GM18868 (cell line): Measurements from ENCODE around the gene TMEFF1.
A peak's percentile ranks its signal among the peaks of the same experiment; 100 is the strongest.

Experiments used
- ATAC-seq: cut with Tn5 transposase; IDR thresholded peaks from one replicate; pipeline ENCODE4 v1.9.1; 2021; ENCODE audit warnings: mild to moderate bottlenecking, moderate library complexity; ENCODE audit not compliant: unreplicated experiment

Gene TMEFF1

DNA sequence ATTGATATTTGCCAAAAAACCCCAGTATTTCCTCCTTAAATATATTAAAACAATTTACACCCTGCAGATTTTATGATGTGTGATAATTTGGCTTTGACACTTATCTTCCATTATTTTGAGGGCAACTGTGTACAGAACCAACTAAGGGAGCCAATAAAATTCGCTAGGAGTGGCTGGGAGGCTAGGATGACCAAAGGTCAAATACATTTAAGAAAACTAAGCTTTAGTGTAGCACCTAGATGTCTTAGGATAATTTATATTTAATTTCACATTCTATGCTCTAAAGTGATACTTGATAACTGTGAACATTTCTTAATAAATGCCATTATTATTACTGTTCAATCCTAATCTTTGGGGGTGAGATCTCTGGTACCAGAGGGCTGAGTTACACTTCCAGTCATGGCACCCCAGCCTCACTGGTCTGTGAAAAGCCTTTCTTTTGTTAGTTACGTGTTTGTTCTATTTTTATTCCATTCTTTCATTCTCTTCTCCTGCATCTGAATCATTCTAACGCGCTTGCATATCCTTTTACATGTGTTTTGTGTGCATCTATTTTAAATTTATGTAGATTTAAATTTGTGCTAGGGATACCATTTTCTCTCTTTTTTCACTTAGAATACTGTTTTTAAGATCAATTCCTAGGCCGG is 26.9 kb upstream of the TMEFF1 start:
- no peak for ATAC-seq

DNA sequence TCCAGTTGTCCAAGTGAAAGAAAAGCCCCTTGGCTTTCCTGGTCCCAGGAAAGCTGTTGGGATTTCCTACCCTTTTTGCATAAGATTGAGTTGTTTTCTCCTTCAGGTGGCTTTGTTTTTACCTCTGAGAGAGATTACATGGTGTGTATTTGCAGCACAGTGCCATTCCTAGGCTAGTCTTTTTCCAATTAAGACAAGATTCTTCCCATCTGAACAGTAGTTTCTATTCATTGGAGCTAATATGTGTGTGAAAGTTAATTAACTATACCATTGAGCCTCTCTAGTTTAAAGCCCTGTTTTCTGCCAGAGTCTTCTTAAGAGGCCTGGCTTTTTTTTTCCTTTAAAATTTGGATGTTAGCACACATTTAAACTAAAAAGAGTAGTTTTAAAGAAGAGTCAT is 25.9 kb upstream of the TMEFF1 start:
- ATAC-seq = no peak

DNA sequence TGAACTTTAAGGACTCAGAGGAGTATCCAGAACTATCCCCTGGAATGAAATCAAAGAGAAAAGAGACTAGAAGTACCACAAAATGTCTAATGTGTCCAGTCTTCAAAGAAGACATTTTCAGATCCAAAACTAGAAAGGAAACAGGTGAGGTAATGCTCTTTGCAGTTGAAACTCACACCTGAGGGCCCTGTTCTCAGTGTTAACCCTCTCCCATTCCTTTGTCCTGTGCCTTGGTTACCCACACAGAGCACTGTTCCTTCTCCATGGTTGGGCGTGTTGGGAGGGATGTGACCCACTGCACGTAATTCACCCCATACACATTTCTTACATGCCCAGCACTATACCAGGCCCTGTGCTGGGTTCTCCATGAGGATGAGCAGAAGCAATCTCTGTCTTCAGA is 24.7 kb upstream of the TMEFF1 start:
- ATAC-seq = no peak

DNA sequence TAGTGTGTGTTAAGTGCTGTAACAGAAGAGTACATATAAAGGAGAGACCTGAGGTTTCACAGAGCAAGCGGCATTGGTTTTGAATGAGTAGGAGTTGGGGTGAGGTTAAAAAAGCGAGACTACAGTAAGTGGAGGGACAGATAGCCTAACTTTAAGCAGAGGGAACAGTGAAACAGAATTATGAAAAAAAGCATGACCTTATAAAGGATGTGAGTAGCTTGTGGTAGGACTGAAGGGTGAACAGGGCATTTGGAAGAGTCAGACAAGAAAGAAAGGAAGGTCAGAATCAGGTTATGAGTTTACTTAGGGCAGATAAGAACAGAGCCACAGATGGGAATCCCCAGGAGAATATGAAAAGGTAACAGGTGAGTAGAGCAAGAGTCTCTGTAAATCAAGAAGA is 23.5 kb upstream of the TMEFF1 start:
- peak; percentile 74 for ATAC-seq

DNA sequence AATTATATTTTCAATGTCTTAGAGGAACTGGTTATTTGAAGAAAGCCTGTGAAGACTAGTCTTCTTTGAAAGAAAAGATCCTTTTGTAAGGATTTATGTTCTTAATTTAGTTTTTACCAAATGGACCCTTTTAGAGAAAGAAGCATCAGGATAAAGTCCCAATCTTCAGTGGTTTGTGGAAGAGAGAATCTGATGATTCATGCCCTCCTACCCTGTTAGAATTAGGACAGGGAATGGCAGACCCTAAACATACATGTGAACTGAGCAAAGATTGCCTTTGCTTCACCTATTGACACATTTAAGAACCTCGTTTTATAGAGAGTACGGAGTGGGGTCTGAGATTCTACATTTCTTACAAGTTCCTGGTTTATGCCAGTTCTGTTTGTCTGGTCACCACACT is 20.1 kb upstream of the TMEFF1 start:
- ATAC-seq = no peak

DNA sequence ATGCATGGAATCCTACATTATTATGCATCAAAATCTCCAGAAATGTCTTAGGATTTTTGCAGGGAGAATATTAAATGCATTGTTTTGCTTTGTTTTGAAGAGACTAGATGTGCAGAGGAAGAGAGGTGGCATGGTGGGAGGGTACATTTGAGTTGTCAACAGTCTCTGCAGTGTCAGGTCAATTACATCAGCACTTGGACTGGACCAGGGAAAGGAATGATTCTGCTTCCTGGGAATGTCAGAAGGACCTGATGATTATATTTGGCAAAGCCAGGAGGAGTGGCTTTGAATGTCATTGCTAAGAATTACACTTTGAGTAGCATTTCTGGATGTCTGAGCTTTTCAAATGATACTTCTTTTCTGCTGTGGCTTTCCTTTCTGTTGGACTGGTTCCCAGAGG is 17.5 kb upstream of the TMEFF1 start:
- no peak for ATAC-seq

DNA sequence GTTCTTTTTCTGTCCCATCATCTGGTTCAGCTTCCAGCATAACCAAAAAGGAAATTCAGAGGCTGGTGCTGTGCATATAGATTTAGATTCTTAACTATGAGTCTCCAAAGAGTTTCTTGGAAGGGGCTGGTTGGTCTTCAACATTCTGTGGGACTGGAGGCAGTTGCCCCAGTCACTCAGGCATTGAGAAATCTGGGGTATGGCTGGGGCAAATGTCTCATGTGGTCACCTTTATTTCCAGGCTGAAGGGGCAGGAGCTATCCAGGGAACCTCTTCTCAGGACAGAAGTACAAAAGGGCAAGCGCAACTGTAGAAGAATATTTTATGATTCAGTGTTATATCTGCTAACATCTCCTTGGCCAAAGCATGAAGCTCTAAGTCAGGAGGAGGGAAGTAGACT is 15.4 kb upstream of the TMEFF1 start:
- no peak for ATAC-seq

DNA sequence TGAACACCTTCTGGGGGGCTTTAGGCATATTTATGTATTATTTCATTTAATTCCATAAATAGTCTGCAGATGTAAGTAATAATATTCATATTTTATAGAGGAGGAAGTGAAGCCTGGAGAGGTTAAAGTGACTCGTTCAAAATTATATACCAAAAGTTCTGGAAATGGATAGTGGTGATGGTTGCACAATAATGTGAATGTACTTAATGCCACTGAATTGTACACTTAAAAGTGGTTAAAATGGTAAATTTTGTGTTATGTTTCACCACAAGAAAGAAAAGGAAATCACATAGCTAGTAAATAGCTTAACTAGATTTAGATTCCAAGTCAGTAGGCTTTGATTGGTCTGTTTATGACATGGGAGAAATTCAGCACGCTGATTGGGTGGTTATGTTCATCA is 13.0 kb upstream of the TMEFF1 start:
- no peak for ATAC-seq

DNA sequence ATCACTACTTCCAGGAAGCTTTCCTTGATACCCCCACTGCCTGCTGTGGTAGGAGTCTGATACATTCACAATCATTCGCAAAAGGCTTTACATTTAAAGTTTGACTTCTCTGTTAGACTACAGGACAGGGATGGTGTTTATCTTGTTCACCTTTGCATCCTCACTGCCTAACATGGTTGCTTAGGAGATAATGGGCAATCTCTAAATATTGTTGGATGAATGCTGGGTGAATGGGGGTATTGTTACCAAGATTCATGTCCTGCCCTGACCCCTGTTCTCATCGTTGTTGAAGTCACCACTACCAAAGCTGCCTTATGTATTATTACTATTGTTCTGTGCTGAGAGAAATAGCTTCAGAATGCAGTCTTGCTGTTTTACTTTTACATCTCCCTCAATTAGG is 7.7 kb upstream of the TMEFF1 start:
- ATAC-seq = no peak

DNA sequence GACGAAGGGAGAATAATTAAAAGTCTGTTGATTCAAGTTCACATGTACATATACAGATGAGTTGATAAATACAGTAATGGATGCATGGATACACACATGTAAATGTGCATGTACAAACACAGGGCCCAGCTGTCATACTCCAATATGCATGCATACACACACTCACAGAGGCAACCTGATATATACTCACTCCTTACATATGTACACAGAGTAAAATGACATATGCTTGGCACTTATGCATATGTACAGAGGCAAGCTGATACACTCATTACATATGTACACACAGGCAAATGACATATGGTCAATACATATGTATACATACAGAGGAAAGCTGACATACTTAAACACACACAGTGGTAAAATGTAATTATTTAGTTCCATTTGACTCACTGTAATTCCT is 7.2 kb upstream of the TMEFF1 start:
- no peak for ATAC-seq

DNA sequence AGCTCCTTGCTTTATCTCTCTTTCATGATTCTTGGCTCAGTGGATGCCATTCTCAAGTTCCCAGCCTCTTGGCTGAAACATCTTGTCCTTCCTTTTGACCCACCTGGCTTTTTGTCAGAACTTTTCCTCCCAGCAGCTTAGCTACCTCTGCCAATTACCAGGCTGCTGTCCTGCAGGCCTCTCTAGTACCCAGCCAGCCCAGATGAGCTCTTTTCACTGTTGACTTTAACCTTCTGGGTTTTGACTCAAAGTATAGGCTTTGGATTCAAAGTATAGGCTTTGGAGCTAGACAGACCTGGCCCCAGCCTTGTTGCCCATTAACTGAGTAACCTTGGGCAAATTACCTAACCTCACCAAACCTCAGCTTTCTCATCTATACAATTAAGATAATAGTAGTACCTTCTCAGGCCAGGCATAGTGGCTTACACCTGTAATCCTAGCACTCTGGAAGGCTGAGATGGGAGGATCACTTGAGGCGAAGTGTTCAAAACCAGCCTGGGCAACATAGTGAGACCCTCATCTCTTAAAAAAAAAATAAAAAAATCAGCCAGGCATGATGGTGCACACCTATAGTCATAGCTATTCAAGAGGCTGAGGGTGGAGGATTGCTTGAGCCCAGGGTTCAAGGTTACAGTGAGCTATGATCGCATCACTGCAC is 6.6 kb upstream of the TMEFF1 start:
- ATAC-seq = no peak

DNA sequence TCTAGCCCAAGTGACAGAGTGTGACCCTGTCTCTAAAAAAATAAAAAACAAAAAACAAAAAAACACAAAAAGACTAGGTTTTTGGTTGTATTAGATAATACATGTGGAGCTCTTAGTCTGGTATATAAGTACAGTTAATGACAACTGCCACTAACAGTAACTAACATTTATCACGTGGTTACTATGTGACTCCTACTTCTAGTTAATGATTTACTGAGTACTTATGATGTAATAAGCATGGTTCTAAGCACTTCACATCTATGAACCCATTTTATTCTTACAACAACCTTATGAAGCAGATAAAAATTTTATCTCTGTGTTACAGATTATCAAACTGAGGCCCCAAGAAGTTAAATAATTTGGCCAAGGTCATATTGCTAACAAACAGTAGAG is 6.1 kb upstream of the TMEFF1 start:
- ATAC-seq = no peak

DNA sequence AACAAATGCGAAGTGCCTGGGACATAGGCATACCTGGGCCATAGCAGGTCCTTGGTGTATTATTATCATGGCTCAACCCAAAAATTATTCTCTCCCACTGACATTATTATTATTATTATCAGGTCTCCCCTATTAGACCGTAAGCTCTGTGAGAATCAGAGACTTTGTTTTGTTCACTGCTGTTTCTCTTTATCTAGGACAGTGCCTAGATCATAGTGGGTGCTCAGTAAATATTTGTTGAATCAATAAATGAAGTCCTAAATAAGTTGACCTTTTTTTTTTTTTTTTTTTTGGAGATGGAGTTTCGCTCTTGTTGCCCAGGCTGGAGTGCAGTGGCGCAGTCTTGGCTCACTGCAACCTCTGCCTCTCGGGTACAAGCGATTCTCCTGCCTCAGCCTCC is 4.9 kb upstream of the TMEFF1 start:
- no peak for ATAC-seq

DNA sequence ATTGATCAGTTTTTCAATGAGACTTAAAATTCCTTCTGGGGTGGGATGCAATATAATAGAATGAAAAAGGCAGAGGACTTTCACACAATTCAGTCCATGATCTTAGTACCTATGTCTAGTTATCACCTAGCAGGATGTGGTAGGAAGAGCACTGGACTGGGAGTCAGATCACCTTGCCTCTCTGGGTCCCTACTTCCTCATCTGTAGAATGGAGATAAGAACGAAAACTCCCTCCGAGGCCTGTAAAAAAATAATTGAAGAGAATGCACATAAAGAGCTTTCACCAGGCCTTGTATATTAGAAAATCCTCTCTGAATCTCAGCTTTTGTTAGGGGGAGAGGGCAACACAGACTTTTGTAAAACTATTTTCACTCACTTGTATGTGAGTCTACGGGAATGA is 681 bp upstream of the TMEFF1 start:
- ATAC-seq = no peak

DNA sequence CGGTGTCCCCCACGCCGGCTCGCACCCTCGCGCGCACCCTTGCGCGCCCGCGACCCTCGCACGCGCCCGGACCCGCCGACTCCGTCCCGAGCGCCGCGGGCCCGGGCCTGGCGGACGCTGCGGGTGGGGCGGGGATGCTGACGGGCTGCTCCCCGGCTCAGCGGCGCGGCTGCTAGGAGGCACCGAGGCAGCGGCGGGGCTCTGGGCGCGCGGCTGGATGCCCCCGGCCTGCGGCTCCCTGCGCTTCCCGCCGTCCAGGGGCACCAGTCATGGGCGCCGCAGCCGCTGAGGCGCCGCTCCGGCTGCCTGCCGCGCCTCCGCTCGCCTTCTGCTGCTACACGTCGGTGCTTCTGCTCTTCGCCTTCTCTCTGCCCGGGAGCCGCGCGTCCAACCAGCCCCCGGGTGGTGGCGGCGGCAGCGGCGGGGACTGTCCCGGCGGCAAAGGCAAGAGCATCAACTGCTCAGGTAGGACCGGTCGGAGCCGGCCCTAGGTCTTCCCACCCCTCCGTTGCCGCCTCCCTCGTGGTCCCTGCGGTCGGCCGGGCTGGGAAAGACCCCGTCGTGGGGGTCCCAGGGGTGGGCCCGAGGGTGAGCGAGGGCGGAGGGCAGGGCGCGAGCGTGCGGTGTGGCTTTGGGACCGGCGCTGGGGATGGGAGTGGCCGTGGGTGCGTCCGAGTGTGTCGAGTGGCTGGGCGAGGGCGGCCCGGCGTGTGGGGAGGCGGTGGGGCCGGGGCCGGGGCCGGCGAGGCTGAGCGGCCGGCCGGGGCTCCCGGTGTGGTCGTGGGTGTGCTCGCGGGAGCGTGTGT is 530 bp downstream of the TMEFF1 start:
- peak; percentile 58 for ATAC-seq

DNA sequence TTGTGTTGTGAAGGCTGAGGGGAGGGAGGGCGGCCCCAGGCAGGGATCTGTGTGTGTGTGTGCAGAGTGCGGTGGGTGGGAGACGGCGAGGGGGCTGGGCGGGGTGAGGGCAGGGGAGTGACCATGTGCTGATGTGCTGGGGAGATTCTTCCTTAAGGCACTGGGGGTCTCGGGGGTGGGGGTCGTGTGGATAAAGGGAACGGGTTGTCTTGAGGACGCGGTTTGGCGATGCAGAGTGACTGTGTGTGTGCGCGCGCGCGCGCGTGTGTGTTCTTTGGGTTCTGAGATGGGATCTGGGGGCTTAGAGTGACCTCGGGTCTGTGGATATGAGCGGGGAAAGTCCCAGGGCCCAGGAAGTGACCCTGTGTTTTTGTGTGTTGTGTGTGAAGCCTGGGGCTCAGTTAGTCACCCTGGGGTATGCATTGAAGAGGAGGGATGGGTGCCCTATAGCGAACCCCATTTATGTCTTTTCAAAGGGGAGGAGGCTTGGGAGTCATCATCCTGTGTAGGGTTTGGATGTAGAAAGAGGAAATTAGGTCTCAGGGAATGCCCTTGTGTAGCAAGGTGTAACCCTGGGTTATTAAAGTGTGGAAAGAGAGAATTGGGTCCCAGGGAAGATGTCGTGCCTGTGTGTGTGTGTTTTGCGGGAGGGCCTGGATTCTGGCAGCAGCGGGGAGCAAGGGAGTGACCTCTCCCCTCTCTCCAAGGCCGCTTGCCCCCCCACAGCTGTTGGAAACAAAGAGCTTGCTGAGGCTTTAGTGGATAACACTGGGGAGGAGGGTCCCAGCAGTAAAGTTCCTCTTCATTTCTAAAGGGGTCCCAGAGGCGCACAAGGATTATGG is 1.4 kb downstream of the TMEFF1 start:
- no peak for ATAC-seq

DNA sequence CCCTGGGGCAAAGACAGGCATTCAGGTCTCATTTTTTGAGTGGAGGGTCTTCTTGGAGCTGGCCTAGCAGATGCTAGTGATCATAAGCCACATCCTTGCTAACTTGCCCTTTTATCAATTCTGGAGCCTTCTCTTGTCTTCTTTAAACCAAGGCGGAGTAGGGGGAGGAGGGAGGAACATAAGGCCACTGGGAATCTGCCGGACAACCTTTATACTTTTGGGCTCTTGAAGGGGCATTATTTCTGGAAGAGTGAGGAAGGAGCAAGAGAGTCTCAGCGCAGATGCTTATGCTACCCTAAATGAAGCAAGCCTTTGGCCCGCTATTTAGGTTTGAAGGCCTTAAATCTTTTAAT is 2.0 kb downstream of the TMEFF1 start:
- ATAC-seq = no peak

DNA sequence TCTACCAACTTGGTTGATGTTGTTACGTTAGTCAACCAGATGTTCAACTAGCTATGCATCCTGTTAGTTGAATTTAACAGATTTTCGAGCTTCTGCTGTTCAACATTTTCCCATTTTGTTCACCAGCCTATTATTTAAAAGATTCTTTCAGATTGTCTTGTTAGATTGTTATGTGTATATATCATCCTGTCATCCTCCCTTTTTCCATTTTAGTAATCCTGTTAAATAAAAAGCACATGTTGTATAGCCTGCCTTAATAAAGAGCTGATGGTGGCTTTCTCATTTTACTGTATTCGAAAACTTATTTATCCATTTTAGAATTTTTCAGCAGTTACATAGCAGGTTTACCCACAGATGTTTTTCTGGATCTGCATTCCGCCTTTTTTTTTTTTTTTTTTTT is 4.3 kb downstream of the TMEFF1 start:
- ATAC-seq = no peak

DNA sequence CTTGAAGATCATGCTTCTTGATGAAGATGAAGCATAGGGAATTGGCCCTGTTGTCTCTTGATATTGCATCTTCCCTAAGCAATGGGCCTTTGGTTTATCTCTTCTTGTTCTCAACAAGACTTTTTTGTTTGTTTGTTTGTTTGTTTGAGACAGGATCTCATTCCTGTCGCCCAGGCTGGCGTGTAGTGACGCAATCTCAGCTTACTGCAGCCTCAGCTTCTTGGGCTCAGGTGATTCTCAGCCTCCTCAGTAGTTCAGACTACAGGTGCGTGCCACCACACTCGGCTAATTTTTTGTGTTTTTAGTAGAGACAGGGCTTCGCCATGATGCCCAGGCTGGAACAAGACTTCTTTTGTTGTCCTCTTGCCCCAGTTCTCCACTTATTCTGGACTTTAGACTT is 5.2 kb downstream of the TMEFF1 start:
- ATAC-seq = no peak

DNA sequence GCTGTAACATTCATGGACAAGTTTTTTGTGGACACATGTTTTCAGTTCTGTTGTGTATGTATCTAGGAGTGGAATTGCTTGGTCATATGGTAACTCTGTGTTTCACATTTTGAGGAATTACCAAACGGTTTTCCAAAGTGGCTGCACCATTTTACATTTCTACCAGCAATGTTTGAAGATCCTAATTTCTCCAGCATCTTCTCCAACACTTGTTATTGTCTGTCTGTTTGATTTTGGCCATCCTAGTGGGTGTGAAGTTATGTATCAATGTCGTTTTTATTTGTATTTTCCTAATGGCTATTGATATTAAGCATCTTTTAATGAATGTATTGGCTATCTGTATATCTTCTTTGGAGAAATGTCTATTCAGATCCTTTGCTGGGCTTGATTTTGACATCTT is 6.9 kb downstream of the TMEFF1 start:
- ATAC-seq = no peak

DNA sequence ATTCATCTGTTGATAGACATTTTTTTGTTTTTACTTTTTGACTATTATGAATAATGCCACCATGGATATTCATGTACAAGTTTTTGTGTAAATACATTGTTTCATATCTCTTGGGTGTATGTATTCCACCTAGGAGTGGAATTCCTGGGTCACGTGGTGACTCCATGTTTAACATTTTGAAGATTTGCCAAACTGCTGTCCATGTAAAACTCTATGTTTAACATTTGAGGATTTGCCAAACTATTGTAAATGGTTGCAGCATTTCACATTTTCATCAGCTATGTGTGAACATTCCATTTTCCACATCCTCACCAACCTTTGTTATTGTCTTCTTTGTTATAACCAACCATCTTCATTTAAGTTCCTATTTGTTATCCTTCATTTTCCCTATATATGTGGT is 12.2 kb downstream of the TMEFF1 start:
- ATAC-seq = no peak
